GM13976 (cell line): ENCODE data around the gene CFAP73.
"Not testable (repeated sequence)": the region's sequence is repeated elsewhere in the genome, so short reads cannot be mapped to it uniquely, and the experiment has no call there.

Source experiments
- DNase-seq: peaks from one replicate; pipeline ENCODE4 v3.0.0; 2012; ENCODE audit warnings: low spot score
- in situ Hi-C: fragments of 300-500 bp; cut with MboI; formaldehyde crosslinking; loops from one replicate; pipeline ENCODE4 v1.12.0; 2022; ENCODE audit warnings: low sequenced_read_pairs, mixed read lengths, inconsistent platforms; ENCODE audit not compliant: unreplicated experiment
- TF ChIP-seq, protein P1 (sequence below): IDR thresholded peaks from 2 replicates; pipeline ENCODE4 v1.5.1; 2012; ENCODE audit warnings: borderline replicate concordance, mild to moderate bottlenecking; ENCODE audit not compliant: insufficient read depth; ENCODE audit errors: extremely low read depth, missing control alignments, control extremely low read depth

Gene CFAP73

DNA sequence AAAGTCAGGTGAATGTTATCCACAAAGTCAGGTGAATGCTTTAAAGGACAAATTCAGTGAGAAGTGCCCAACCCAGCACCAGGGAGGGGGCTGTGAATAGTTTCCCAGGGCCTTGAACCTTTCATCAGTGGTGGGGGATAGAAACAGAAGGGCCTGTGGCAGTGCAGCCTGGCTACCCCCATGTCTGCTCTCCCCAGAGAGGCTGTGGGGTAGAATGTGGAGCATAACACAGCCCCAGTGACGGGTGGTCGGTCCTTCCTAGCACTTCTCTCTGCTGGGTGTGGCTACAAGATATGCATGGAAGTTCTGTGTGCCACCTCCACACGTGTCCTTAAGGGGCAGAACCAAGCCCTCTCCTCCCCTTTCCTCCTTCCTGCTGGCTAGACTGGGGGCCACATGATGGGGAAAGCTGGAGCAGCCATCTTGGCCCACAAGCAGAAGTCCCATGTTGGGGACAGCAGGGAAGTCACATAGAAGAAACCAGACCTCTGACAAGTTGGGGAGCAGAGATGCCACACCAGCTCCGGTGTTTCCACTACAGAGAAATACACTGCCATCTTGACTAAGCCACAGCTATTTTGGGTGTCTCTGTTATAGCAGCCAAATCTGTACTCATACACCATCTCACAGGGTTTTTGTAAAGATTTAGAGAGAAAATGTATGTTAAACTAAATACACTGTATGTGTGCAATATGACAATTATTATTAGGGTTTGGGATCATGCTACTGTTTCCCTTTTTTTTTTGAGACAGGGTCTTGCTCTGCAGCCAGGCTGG lies 53.0 kb downstream of the CFAP73 start:
- peak; percentile 6 for DNase-seq
- TF ChIP-seq, protein P1, sequence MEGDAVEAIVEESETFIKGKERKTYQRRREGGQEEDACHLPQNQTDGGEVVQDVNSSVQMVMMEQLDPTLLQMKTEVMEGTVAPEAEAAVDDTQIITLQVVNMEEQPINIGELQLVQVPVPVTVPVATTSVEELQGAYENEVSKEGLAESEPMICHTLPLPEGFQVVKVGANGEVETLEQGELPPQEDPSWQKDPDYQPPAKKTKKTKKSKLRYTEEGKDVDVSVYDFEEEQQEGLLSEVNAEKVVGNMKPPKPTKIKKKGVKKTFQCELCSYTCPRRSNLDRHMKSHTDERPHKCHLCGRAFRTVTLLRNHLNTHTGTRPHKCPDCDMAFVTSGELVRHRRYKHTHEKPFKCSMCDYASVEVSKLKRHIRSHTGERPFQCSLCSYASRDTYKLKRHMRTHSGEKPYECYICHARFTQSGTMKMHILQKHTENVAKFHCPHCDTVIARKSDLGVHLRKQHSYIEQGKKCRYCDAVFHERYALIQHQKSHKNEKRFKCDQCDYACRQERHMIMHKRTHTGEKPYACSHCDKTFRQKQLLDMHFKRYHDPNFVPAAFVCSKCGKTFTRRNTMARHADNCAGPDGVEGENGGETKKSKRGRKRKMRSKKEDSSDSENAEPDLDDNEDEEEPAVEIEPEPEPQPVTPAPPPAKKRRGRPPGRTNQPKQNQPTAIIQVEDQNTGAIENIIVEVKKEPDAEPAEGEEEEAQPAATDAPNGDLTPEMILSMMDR = no peak
- in situ Hi-C loops = no loop called here

DNA sequence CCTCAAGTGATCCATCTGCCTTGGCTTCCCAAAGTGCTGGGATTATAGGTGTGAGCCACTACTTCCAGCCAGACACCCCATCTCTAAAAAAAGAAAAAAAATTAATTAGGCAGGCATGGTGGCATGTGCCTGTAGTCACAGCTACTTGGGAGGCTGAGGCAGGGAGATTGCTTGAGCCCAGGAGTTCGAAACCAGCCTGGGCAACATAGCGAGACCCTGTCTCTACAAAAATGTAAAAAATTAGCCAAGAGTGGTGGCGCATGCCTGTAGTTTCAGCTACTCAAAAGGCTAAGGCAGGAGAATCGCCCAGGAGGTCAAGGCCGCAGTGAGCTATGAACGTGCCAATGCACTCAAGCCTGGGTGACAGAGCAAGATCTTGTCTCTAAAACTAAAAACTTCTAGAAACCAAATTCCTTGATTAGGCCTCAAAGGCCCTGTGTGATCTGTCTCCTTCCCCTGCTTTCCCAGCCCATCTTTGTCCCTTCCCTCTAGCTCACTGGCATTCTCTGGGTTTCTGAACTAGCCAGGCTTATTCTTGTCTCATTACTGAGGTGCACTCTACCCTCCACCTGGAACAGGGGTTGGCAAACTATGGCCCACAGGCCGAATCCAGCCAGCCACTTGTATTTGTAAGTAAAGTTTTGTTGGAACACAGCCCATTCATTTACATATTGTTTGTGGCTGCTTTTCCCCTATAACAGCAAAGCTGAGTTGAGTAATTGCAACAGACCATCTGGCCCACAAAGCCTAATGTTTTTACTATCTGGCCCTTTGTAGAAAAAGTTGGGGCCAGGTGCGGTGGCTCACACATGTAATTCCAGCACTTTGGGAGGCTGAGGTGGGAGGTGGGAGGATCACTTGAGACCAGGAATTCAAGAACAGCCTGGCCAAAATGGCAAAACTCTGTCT lies 54.6 kb downstream of the CFAP73 start:
- in situ Hi-C loops = no loop called here
- no peak for DNase-seq
- TF ChIP-seq, protein P1 = no peak

DNA sequence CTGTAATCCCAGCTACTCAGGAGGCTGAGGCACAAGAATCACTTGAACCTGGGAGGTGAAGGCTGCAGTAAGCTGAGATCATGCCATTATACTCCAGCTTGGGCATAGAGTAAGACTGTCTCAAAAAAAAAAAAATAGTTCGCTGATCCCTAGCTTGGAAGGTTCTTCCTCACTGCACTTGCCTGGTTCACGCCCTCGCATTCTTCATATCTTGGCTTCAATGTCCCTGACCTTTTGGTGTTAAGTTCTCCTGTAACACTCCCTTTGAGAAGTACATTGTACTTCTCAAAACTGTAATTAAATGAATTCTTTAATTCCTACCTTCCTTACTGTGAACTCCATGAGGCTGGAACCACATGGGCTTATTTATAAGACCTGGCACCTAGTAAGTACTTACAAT lies 55.3 kb downstream of the CFAP73 start:
- no peak for DNase-seq
- TF ChIP-seq, protein P1 = no peak
- in situ Hi-C loops = no loop called here

DNA sequence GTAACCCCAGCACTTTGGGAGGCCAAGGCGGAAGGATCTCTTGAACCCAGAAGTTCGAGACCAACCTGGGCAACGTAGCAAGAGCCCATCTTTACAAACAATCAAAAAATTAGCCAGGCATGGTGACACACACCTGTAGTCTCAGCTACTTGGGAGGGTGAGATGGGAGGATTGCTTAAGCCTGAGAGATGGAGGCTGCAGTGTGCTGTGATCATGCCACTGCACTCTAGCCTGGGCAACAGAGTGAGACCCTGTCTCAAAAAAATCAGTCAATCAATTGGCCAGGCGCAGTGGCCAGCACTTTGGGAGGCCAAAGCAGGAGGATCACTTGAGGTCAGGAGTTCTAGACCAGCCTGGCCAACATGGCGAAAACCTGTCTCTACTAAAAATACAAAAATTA lies 57.3 kb downstream of the CFAP73 start:
- in situ Hi-C loops = not testable (repeated sequence)

DNA sequence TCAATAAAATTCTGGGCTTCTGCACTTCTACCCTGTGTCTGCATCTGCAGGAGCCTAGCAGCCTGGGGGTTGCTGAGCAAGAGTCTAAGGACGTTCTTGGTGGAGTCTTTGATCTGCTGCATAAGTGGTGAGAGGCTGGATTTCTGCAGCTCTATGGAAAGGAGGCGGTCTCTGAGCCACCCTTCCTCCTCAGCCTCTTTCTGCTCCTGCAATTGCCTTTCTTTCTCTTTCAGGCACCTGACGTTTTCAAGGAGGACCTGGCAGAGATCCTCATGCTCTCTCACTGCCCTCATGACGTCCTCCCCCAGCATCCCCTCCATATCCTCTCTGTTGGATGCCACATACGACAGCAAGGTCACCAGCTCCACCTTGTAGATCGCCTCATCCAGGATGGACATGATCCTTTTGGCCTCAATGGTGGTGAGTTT lies 58.1 kb downstream of the CFAP73 start:
- in situ Hi-C loops = no loop called here
- DNase-seq = peak; percentile 21
- TF ChIP-seq, protein P1 = no peak

More for the DNA sequence above, 57.3 kb downstream of the CFAP73 start:
- DNase-seq = not testable (repeated sequence)

DNA sequence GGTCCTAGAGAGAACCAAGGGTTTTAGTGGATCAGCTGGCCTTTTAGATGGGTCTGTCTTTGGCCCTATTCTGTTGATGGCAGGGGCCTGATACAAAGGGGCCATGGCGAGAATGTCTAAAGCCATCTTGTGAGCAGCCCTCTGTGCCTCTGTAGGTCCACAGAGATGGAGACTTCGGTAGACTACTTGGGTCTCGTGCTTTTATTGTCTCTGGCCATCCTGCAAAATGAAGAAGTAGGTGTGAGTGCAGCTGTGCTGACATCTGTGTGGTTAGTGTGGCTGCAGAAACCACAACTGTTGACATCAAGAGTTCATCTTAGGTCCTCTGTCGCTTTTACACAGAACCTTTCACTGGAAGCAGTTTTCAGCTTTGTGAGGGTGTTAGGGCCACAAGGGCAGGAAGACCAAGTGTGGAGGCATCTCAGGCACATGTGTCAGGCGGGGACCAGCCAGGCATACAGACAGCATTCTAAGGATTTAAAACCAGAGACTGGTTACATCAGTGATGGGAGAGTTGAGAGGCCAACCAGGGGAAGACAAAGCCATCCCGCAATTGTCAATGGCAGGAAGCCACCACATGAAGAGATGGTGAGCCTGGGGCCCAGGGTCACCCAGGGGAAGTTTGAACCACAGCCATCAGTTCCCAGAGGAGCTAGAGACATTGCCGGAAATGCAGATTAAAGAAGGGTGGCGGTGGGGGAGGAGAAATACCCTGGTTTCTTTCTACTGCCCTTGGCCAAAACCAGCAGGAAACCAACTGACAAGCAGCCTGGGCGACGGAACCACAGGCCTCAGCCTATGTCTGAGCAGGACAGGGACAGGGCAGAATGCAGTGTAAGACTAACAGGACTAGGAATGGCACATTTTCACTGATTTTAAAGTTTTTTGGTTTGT lies 58.8 kb downstream of the CFAP73 start:
- peak; percentile 82 for DNase-seq
- TF ChIP-seq, protein P1 = no peak
- in situ Hi-C loops = no loop called here
